CD4-positive, alpha-beta T cell treated with Interferon gamma for 1 hour (primary cell): ENCODE measurements around the gene TJAP1.
"Not testable (repeated sequence)": the region's sequence is repeated elsewhere in the genome, so short reads cannot be mapped to it uniquely, and the experiment has no call there.

Experiments
- DNase-seq: peaks from one replicate; pipeline ENCODE4 v3.0.0-alpha.2; 2020

TJAP1 gene

DNA sequence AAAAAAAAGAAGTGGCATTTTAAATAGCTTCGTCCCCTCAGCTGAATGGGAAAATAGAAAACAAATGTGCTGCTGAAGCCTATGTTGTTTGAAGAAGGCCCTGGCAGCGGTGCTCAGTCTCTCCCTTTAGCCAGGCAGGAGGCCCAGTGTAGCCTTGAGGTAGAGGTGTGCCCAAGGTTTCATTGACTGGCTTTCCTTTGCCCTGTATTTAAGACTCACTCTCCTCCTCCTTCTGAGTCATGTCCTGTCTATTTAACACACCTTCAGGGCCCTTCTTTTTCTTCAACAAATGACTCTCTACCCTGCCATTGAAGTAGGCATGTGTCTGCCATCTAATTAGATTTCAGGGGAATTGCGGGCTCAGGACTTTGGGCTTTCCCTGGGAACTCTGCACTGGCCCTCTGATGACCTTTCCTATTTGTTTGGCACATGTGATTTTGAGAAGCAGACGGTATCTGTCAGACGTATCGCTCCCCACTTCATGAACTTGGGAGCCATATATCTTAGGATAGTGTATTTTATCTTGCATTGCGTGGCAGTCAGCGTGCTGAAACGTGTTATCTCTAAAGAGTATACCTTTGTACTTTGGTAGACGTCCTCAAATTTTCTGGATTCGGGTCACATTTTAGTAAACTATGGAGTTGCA, 4.3 kb downstream of the TJAP1 start:
- no peak for DNase-seq

DNA sequence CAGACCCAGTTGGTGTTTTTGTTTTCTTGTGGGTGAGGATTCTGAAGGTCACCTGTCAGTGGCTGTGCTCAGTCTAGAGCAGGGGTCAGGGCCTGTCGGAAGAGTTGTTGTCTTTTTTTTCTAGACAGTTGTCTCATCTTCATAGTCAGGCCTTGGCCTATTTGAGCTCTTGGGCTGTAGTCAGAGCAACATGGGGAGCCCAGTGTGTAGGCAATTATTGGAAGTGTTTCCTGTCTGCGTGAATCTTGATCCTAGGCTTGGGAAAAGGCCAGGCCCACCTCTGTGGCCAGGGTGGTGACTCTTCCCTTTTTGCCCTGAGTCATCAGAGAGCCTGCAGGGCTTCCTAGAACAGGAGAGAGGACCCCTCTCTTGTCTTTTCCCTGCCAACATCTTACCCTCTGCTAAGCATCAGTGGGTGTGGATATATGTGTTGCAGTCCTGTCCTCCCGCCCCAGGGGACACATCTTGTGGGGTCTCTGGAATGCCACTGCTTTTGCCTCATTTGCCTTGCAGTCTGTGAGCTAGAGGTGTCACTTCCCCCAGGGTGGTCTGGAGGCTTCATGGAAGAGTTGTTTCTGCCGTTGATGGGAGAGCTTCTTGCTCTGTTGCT, 11.4 kb downstream of the TJAP1 start:
- DNase-seq, result no peak

DNA sequence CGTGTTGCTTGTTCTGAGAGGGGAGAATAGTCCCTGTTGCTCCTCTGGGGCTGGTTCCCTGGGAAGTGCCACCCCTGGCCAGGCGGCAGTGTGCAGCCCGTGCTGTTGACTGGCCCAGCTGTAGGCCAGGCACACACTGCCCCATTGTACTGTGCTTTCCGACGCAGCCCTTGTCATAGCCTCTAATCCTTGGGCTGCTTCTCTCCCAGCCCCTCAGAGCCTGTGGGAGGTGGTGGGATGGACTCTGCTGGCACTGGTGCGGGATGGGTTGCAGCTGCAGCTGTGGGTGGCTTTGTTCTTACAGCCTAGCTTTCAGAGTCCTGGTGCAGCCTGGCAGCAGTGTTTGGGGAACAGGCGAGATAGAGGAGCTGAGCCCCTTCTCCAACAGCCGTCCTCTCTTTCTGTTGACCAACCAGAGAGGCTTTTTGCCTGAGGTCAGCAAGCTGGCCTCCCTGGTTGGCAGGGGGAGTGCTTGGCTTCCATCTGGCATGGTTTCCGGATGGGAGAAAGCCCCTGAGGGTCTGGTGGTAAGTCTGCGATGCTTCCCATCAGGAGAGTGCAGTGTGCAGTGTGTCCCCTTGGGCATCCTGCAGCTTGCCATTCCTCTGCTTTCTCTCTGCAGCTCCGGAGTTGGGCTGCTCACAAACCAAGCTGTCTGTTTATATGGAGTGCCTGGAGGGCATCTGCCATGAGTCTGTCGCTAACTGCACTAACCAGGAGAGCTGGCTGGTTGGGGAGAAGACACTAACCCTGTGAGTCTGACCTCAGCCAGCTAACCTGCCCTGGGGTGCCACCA, 12.1 kb downstream of the TJAP1 start:
- no peak for DNase-seq

DNA sequence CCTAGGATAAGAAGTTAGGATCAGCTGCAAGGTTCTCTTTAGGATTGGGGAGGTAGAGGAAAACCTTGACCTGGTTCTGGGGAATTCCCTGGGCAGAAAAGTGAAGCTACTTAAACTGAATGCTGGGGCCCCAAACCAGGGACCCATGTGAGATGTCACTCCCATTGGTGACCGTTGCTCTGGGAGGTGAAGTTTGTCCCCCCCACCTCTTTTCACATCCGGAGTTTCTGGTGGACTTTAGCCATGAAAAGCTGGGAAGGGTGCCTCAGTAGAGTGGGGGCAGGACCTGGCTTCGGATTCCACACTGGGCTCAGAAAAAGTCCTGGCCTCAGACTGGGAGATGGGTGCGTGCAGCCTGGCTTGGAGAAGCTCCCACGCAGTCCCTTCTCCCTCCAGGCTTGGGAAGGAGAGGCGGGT, 13.2 kb downstream of the TJAP1 start:
- DNase-seq, result no peak

DNA sequence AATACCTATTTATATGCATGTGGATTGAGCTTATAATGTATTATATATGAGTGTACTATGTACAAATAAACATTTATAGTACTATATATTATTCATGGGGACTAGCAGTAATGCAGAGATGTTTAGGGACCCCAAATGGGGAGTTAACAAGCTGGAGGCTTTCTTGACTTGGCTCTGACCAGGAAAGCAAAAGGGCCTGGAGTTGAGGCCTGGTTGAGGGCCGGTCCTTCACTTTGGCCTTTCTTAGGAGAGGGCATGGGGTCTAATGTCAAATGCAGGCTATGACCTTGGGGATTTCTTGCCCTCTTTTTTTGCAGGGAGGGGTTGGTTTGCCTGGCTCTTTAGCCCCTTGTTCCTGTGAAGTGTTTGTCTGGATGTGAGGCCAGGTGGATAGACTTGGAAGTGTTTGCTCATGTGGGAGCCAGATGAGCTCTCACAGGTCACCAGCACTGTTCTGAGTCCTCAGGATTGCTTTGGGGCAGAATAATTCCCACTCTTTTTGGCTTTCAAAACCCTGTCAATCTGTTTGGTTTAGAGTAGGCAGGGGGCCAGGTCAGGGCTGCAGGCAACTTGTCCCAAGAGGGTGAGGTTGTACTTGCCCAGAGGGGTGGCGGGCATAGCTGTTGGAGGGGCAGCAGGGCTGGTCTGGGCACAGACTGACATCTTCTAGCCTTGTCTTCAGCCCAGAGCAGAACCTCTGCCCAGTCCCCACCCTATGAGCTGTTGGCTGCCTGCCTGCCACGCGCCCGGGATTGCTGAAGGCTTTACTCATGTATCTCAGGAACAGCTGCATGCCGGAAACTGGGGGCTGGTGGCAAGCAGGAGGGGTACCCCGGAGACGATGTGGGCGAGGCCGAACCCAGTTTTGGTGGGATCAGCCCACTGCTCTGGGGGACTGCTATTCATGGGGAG, 14.6 kb downstream of the TJAP1 start:
- no peak for DNase-seq

DNA sequence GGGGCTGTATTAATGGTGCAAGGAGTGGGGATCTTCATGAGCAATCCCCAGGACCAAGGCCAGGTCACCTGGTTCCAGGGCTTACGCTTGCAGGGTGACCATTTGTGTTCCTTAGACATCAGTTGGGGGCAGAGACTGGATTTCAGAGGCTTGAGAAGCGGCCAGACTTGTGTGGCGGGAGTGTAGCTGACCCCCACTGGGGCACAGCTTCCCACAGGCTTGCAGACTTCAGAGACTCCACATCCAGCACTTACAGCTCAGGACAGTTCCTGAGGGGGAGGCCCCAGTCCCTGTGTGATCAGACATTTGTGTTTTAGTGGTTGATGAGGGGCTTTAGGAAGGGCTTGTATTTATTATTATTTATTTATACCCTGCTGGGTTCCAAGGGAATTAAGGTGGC, 15.3 kb downstream of the TJAP1 start:
- no peak for DNase-seq

DNA sequence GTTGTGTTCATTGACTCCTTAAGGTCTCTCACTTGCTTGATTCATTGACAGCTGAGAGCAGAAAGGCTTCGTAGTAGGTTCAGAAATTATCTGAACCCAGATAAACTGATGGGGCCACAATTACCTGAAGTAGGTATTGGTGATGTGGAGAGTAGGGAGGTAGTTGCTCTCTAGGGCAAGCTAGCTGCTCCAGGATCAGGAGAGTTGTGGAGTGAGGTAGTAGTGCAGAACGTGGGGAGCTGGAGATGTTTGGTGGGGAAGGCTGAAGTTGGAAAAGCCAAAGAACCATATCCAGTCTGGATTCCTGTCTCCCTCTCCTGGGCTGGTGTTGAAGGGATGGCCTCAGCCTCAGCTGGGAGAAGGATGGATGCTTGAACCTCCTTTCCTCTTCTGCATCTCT, 15.9 kb downstream of the TJAP1 start:
- DNase-seq, result no peak

DNA sequence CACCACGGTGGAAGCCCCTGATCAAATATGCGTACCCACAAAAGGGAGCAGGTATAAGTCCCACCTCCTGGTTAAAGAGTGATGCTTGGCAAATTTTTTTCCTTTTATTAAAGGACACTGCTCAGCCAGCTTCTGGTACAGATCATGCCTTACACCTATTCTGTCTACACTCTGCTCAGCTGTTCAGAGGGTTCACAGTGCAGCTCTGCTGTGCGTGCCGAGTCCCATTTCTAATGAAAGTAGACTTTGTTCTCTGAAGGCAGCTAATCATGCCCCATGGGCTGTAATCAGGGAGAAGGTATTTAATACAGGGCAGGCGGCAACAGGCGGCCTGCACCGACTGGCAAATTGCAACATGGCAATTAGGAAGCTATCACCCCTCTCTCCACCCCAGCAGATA, 16.5 kb downstream of the TJAP1 start:
- no peak for DNase-seq

DNA sequence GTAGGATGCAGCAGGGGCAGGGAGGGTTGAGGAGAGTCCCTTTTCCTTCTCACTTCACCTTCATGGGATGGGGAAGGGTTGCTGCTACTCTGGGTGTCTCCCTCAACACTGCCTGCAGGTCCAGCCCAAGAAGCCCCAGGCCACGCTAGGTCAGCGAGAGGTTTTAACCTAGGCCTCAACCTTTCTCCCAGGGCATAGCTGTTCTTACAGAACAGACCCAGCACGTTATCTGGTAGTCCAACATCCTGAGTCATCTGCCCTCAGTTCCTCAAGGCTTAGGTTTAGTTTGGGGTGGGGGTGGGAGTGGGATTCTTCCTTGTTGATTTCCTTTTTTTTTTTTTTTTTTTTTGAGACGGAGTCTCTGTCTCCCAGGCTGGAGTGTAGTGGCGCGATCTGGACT, 17.0 kb downstream of the TJAP1 start:
- no peak for DNase-seq

DNA sequence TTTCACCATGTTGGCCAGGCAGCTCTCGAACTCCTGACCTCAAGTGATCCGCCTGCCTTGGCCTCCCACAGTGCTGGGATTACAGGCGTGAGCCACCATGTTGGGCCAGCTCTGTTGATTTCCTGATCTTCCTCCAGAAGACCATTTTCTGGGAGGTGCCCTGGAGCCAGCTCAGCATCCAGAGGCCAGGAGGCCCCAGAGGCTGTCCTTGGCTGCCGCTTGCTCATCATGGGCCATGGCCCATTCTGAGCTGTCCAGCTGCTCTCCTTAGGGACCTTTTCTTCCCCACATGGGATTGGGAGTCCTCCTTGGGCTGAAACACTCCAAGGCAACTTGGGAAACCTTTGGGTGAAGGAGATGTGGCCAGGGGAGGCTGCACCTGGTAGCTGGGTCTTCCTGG, 17.4 kb downstream of the TJAP1 start:
- DNase-seq, result no peak

DNA sequence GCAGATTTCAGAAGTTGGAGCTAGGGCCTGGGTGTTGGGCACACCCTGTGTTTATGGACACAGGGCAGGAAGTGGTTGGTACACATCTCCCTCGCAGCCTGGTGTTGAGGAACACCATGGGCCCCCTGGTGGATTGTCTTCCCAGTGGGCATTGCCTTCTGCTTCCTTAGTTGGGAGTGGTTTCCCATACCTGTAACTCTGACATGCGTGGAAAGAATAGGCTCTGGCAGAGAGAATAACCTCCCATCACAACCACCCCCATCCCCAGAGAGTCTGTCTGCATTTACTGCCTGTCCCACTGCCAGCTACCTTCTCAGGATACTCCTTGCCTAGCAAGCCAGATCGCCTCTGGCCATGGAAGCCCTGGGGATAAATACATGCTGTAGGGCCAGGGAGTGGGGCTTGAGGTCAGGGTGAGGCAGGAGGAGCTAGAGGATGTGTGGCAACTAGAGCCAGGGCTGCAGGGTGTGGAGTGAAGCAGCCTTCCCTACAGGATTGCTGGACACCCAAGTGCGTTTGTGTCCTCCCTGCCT, 18.1 kb downstream of the TJAP1 start:
- DNase-seq, result peak; percentile 9

DNA sequence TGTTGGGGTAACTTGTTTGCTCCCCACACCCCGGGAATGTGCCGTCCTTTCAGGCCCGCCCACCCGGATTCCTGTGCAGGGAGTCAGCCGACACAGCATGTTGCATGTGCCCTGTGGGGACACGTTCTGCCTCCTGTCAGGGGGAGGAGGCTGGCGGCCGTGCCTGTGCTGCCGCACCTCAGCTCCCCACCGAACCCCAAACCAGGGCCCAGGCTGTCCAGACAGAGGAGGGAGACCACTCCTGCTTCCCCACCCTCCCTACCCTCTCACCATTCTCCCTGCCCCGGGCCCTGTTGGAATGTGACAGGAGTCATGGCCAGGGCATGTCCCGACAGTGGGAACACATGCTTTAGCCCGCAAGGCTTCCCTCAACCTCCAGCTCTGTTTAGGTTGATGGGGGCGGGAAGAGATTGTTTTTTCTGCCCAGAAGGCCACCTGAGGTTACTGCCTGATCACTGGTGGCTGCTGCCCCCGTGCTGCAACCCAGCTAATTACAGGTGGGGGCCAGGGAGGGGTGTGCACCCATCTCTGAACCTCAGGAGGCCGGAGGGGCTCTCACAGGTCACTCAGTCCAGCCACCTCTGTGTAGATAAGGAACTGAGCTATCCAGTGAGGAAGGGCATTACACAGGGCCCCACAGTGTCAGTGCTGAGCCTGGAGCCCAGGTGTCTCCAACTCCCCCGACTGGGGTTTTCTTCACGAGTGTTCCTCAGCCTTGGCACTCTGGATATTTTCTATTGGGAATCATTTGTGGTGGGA, 19.2 kb downstream of the TJAP1 start:
- DNase-seq, result no peak

DNA sequence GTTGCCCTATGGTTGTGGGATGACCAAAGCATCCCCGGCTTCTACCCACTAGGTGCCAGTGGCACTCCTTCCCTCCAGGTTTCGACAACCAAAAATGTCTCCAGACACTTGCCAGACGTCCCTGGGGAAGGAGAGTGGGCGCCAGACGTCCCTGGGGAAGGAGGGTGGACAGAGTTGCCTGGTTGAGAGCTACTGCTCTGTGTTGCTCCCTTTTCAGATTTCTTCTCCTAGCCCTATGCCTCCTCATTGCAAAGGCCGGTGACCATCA, 19.7 kb downstream of the TJAP1 start:
- DNase-seq, result no peak

DNA sequence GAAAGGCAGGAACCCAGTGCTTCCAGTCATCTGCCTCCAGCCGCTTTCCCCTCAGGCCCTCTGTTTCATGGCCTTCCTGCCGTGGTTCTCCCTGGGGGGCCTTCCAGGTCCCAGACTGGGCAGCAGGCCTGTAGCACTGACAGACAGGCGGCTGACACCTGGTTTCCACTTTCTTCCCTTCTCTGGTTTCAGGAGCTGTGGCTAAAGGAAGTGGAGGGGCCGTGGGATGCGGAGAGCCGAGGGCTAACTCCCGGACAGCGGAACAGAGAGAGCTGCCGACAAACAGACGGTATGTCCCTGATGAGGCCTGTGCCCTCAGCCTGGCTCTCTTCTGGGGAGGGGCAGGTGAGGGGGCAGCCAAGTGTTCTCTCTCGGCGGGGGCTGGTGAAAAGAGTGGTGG, 20.3 kb downstream of the TJAP1 start:
- no peak for DNase-seq

DNA sequence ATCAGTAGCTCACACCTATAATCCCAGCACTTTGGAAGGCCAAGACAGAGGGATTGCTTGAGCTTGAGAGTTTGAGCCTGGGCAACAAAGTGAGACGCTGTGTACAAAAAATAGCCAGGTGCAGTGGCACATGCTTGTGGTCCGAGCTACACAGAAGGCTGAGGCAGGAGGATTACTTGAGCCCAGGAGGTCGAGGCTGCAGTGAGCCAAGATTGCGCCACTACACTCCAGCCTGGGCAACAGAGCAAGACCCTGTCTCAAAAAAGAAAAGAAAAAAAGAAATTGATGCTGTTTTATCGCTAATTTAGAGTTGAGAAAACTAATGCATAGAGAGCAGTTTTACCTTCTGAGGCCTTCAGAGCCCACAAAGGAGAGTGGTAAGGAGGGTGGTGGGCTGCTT, 20.9 kb downstream of the TJAP1 start:
- not testable (repeated sequence) for DNase-seq

DNA sequence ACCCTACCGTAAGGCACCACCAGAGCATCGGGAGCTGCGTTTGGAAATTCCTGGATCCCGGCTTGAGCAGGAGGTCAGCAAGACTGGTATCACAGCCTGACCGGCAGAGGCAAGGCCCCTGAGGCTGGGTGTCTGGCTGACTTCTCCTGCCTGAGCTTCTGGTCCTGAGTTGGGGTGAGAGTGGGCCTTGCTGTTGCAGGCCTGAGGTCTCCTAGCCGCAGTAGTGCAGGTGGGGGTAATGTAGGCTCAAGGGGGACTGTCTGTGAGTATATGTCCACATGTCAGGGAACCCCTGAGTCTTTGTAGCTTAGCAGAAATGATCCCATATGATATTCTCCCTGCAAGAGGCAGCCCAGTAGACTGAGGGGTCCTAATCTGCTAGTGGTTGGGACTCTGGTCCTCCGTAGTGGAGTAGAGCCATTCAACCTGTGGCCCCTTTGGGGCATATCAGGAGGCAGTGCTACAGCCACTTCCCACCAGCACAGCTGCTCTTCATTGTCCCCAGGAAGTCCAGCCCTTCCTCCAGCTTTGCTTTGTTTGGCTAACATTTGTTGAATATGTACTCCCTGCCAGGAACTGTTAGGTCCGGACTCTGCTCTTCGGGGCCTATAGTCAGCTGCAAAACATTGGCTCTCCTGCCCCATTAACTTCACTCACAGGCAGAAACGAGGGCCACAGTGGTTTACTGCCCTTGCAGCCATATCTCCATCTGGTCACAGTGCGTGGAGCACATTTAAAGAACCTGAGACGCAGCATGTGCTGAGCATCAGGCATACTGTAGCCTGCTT, 21.9 kb downstream of the TJAP1 start:
- no peak for DNase-seq

DNA sequence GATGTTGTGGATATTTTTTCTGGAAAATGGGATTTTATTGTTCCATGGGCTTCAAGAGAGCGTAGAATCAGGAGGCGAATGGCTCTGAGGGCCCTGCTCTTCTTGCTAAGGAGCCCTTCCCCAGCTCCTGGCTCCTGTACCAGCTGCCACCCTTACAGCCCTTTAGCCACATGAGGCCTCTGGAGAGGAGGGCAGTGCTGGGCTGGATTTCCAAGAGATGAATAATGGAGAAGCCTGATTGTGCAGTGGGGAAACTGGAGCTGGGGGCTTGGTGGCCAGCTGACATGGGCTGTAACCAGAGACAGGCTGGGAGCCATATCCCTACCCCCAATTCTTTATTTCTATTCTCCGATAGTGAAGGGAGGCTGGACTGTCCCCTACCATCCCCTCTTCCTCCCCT, 23.6 kb downstream of the TJAP1 start:
- DNase-seq, result no peak

DNA sequence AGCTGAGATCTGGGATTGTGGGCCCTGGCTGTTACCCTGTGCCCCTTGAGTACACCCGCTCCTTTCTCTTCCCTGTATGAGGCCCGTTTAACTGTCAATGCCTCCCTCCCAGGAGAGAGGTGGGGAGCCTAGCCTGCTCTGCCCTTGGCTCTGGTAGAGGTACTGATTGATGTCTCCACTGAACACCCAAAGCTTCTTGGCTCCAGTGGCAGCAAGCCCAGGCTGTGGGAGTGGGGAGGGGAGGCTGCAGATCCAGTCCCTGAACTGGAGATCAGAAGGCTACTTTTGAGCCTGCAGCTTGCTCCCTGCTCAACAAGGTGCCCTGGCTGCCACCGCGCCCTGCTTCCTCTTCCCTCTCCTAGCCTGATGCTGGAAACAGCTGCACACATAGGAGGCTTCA, 25.3 kb downstream of the TJAP1 start:
- DNase-seq, result no peak

DNA sequence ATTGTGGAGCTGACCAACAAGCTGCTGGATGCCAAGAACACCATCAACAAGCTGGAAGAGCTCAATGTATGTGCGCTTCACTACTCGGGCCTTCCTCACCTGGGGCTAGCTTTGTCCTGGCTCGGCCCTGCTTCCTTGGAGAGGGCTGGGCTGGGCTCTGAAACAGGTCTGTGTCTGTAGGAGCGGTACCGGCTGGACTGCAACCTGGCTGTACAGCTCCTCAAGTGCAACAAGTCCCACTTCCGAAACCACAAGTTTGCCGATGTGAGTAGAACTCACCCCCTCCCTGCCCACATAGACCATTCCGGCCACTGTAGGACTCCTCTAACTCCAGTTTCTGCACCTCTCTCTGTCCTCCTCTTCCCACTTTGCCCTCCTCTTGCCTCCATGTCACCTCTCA, 26.1 kb downstream of the TJAP1 start:
- DNase-seq, result no peak

DNA sequence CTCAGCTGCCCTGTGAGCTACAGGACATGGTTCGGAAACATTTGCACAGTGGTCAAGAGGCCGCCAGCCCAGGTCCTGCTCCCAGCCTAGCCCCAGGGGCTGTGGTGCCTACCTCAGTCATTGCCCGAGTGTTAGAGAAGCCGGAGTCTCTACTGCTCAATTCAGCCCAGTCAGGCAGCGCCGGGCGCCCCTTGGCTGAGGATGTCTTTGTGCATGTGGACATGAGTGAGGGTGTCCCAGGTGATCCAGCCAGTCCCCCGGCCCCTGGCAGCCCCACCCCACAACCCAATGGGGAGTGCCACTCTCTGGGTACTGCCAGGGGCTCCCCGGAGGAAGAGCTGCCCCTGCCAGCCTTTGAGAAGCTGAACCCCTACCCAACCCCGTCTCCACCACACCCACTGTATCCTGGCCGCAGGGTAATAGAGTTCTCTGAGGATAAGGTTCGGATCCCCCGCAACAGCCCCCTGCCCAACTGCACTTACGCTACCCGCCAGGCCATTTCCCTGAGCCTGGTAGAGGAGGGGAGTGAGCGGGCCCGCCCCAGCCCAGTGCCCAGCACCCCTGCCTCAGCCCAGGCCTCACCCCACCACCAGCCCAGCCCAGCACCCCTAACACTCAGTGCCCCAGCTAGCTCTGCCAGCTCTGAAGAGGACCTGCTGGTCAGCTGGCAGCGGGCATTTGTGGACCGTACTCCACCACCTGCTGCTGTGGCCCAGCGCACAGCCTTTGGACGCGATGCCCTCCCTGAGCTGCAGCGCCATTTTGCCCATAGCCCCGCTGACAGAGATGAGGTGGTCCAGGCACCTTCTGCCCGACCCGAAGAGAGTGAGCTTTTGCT, 27.6 kb downstream of the TJAP1 start:
- no peak for DNase-seq

DNA sequence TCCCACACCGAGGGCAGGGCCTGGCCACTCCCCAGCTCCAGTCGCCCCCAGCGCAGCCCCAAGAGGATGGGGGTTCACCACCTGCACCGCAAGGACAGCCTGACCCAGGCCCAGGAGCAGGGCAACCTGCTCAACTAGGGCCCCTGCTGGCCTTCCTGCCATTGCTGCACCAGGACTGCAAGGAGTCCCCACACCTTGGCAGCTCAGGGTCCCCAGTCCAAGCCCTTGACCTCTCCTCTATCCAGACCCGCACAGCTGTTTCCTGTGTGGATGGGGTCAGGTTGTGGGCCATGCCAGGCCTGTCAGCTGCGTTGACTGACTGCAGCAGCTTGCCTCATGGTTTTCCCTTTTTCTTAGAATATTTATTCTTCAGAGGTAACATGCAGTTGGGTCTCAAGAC, 28.3 kb downstream of the TJAP1 start:
- no peak for DNase-seq
